BJ (cell line): ENCODE results near the gene SLCO3A1. TPM values are rescaled to one million over a fixed set of nuclear protein-coding genes. Genes with fewer than 3 reads are reported as not detected.

ENCODE experiments used
- CTCF ChIA-PET: fragments of 350-600 bp; formaldehyde crosslinking; extraction: SDS; loops from one replicate; lab custom pipeline; 2021; ENCODE audit warnings: antibody characterized with exemption, inconsistent platforms; lab: Yijun Ruan, JAX
- POLR2A ChIA-PET: fragments of 300-600 bp; sonication (Branson Sonifier 250); formaldehyde crosslinking; extraction: SDS; loops from one replicate; lab custom pipeline; 2021; ENCODE audit warnings: antibody characterized with exemption; lab: Charles Lee
- DNase-seq: peaks from one replicate; pipeline ENCODE4 v3.0.0-alpha.2; 2011; ENCODE audit warnings: low read depth
- H3K27me3 ChIP-seq: 2 replicates; pipeline ENCODE4 v1.6.0; 2011; ENCODE audit warnings: low read length; ENCODE audit not compliant: control insufficient read depth, insufficient read depth
- H3K36me3 ChIP-seq: 2 replicates; pipeline ENCODE4 v1.5.1; 2011; ENCODE audit warnings: low read length; ENCODE audit not compliant: control insufficient read depth, insufficient read depth
- H3K4me3 ChIP-seq: 2 replicates; pipeline ENCODE4 v1.5.1; 2011; ENCODE audit warnings: low read depth, mild to moderate bottlenecking, control low read depth, low read length
- CTCF ChIP-seq: IDR thresholded peaks from 2 replicates; pipeline ENCODE4 v1.5.1; 2011; ENCODE audit warnings: low read depth, mild to moderate bottlenecking, control low read depth, inconsistent platforms, low read length, moderate library complexity; ENCODE audit not compliant: insufficient read depth
- polyA plus RNA-seq: library from polyadenylated mRNA; depleted of rRNA; stranded (reverse); fragments of >200 nt; gene quantifications from 2 replicates; pipeline ENCODE4 v1.2.3, GENCODE V29; 2011

Gene SLCO3A1
- polyA plus RNA-seq, 1 experiment = 7.8 TPM

- POLR2A ChIA-PET = no interaction called here
- DNase-seq = no peak
- Histone ChIP-seq H3K4me3 (no peak overlapping the region), H3K36me3 (no peaks in the 10 kb centered on the region), H3K27me3 (no peaks in the 10 kb centered on the region)
- no peak for TF ChIP-seq CTCF
- CTCF ChIA-PET = interaction anchor here (1.2 kb wide), 1 partner anchor 11 kb away, joined by 3 read pairs; no protein-coding TSS in a partner anchor
Measured at GRCh38 chr15:92009162-92009561, 155.7 kb downstream of the SLCO3A1 start.

GRCh38 chr15:92011611-92012367 is 158.3 kb downstream of the SLCO3A1 start:
- POLR2A ChIA-PET = no interaction called here
- CTCF ChIA-PET = no interaction called here
- TF ChIP-seq CTCF = no peak
- Histone ChIP-seq H3K36me3 (no peaks in the 10 kb centered on the region), H3K4me3 (no peak overlapping the region), H3K27me3 (no peaks in the 10 kb centered on the region)
- no peak for DNase-seq

- no peak for TF ChIP-seq CTCF
- no peak overlapping the region for H3K4me3 ChIP-seq
- DNase-seq = no peak
Measured at GRCh38 chr15:92012368-92012629, 158.8 kb downstream of the SLCO3A1 start.

GRCh38 chr15:92012881-92013280 is 159.4 kb downstream of the SLCO3A1 start:
- no peak for DNase-seq
- no peak for TF ChIP-seq CTCF
- Histone ChIP-seq H3K36me3 (no peaks in the 10 kb centered on the region), H3K4me3 (no peak overlapping the region), H3K27me3 (no peaks in the 10 kb centered on the region)
- CTCF ChIA-PET = no interaction called here
- POLR2A ChIA-PET = no interaction called here

More at GRCh38 chr15:92012368-92012629, 158.8 kb downstream of the SLCO3A1 start:
- ChIA-PET CTCF (no interaction called here), POLR2A (no interaction called here)
- H3K36me3 ChIP-seq = no peaks in the 10 kb centered on the region
- H3K27me3 ChIP-seq = no peaks in the 10 kb centered on the region

- TF ChIP-seq CTCF = no peak
- DNase-seq = no peak
- CTCF ChIA-PET = no interaction called here
- H3K36me3 ChIP-seq = no peaks in the 10 kb centered on the region
- H3K4me3 ChIP-seq = no peak overlapping the region
- no peaks in the 10 kb centered on the region for H3K27me3 ChIP-seq
- POLR2A ChIA-PET = no interaction called here
Measured at GRCh38 chr15:92014281-92015030, 160.9 kb downstream of the SLCO3A1 start.
